Effector memory CD4-positive, alpha-beta T cell (primary cell): Measurements from ENCODE around the gene MYRF.

Source experiments
- DNase-seq, 3 donors: peaks; one replicate each; pipeline ENCODE4 v3.0.0-alpha.2; 2020
- H3K27ac ChIP-seq: 2 replicates; pipeline ENCODE4 v1.7.0; 2013; ENCODE audit warnings: mild to moderate bottlenecking, low read length, moderate library complexity; ENCODE audit not compliant: insufficient read depth, poor library complexity, severe bottlenecking
- H3K27me3 ChIP-seq: replicated peaks from 2 replicates; pipeline ENCODE4 v1.7.0; 2013; ENCODE audit warnings: mild to moderate bottlenecking, low read length; ENCODE audit not compliant: insufficient read depth, control insufficient read depth, poor library complexity, severe bottlenecking
- H3K36me3 ChIP-seq: 2 replicates; pipeline ENCODE4 v1.7.0; 2013; ENCODE audit warnings: mild to moderate bottlenecking, low read length, moderate library complexity; ENCODE audit not compliant: control insufficient read depth, insufficient read depth
- H3K4me1 ChIP-seq: 2 replicates; pipeline ENCODE4 v1.7.0; 2013; ENCODE audit warnings: low read length, mild to moderate bottlenecking; ENCODE audit not compliant: control insufficient read depth, insufficient read depth, poor library complexity, severe bottlenecking
- H3K4me3 ChIP-seq: 2 replicates; pipeline ENCODE4 v1.7.0; 2013; ENCODE audit warnings: low read length, low read depth, mild to moderate bottlenecking; ENCODE audit not compliant: insufficient read depth, poor library complexity, severe bottlenecking
- H3K9me3 ChIP-seq: 2 replicates; pipeline ENCODE4 v1.7.0; 2013; ENCODE audit warnings: mild to moderate bottlenecking, low read length, moderate library complexity; ENCODE audit not compliant: control insufficient read depth

MYRF gene

GRCh38 chr11:61792310-61793082 is 40.1 kb downstream of the MYRF start, which contains the start of the genes FEN1 and TMEM258:
Gene FEN1, plus strand, starts transcription at chr11:61792911. Its CDS starts 2,451 bp downstream, at chr11:61795362.
Gene TMEM258, minus strand, starts transcription at chr11:61792599. Its CDS starts 41 bp downstream, at chr11:61792558.
- H3K4me1 ChIP-seq = peaks cover 17% of the 10 kb centered on the region
- H3K27ac ChIP-seq = peak within 1 kb of the TSS; percentile 93
- H3K36me3 ChIP-seq = peaks cover 21% of the 10 kb centered on the region
- no peaks in the 10 kb centered on the region for H3K27me3 ChIP-seq
- no peaks in the 10 kb centered on the region for H3K9me3 ChIP-seq
- DNase-seq = peak; percentile 72 to 83 (median 81)
- peak within 1 kb of the TSS; percentile 75 for H3K4me3 ChIP-seq

- no peaks in the 10 kb centered on the region for H3K9me3 ChIP-seq
- H3K4me3 ChIP-seq = peak overlapping the region; percentile 75
- DNase-seq = no peak
- H3K4me1 ChIP-seq = peaks cover 17% of the 10 kb centered on the region
- H3K36me3 ChIP-seq = peaks cover 14% of the 10 kb centered on the region
- no peaks in the 10 kb centered on the region for H3K27me3 ChIP-seq
- peak overlapping the region; percentile 93 for H3K27ac ChIP-seq
Measured at GRCh38 chr11:61793083-61793828, 40.8 kb downstream of the MYRF start.

- Histone ChIP-seq H3K27ac (no peak overlapping the region), H3K9me3 (no peaks in the 10 kb centered on the region), H3K4me3 (no peak overlapping the region), H3K4me1 (peaks cover 17% of the 10 kb centered on the region), H3K27me3 (no peaks in the 10 kb centered on the region), H3K36me3 (peaks cover 10% of the 10 kb centered on the region)
- DNase-seq = no peak
Measured at GRCh38 chr11:61793829-61794204, 41.4 kb downstream of the MYRF start.

GRCh38 chr11:61794579-61794978 is 42.1 kb downstream of the MYRF start:
- H3K9me3 ChIP-seq = no peaks in the 10 kb centered on the region
- no peak overlapping the region for H3K4me3 ChIP-seq
- H3K4me1 ChIP-seq = peaks cover 17% of the 10 kb centered on the region
- peaks cover 3% of the 10 kb centered on the region for H3K36me3 ChIP-seq
- H3K27me3 ChIP-seq = no peaks in the 10 kb centered on the region
- no peak for DNase-seq
- no peak overlapping the region for H3K27ac ChIP-seq

- no peak overlapping the region for H3K27ac ChIP-seq
- DNase-seq = no peak
- peaks cover 17% of the 10 kb centered on the region for H3K4me1 ChIP-seq
- no peaks in the 10 kb centered on the region for H3K9me3 ChIP-seq
- H3K36me3 ChIP-seq = no peaks in the 10 kb centered on the region
- H3K4me3 ChIP-seq = no peak overlapping the region
- H3K27me3 ChIP-seq = no peaks in the 10 kb centered on the region
Measured at GRCh38 chr11:61795459-61795858, 43.0 kb downstream of the MYRF start.

GRCh38 chr11:61795876-61796526 is 43.6 kb downstream of the MYRF start:
- H3K27ac ChIP-seq = no peak overlapping the region
- no peak for DNase-seq
- no peaks in the 10 kb centered on the region for H3K9me3 ChIP-seq
- H3K4me3 ChIP-seq = no peak overlapping the region
- H3K27me3 ChIP-seq = no peaks in the 10 kb centered on the region
- H3K4me1 ChIP-seq = peaks cover 17% of the 10 kb centered on the region
- H3K36me3 ChIP-seq = no peaks in the 10 kb centered on the region

- peak; percentile 44 to 62 (median 49) for DNase-seq
- no peaks in the 10 kb centered on the region for H3K27me3 ChIP-seq
- no peak overlapping the region for H3K4me3 ChIP-seq
- no peaks in the 10 kb centered on the region for H3K9me3 ChIP-seq
- no peak overlapping the region for H3K27ac ChIP-seq
- H3K36me3 ChIP-seq = no peaks in the 10 kb centered on the region
- peaks cover 9% of the 10 kb centered on the region for H3K4me1 ChIP-seq
Measured at GRCh38 chr11:61797263-61797944, 45.0 kb downstream of the MYRF start.

GRCh38 chr11:61799665-61800284 is 47.3 kb downstream of the MYRF start:
- no peak overlapping the region for H3K27ac ChIP-seq
- no peak for DNase-seq
- H3K27me3 ChIP-seq = no peaks in the 10 kb centered on the region
- H3K36me3 ChIP-seq = no peaks in the 10 kb centered on the region
- H3K4me1 ChIP-seq = no peaks in the 10 kb centered on the region
- no peak overlapping the region for H3K4me3 ChIP-seq
- no peaks in the 10 kb centered on the region for H3K9me3 ChIP-seq
